ENCODE data around the gene ST6GALNAC3. TPM values are rescaled to one million over a fixed set of nuclear protein-coding genes. Genes with fewer than 3 reads are reported as not detected.

ST6GALNAC3 gene
- total and polyA plus RNA-seq, 2 experiments from 2014 or later: 29.4 to 33.3 TPM

DNA sequence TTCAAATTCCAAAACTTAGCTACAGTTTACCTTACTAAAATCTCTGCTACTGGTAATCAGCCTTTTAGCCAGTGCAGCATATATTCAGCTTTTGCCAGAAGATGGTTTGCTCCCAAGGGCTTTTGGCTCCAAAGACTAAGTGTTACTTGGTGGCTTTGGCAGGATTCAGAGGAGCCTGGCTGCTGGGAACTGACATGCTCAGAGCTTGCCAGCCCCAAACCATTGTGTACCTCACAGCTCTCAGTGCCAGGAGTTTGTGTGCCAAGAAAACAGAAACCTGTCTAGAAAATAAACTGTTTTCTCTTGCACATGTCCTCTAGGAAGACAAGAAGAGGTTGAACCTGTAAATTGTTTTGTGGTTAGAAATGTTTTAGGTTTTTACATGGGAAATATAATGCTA lies 315.9 kb downstream of the ST6GALNAC3 start:
- no peak overlapping the region for H3K4me3 ChIP-seq

GRCh38 chr1:76395059-76395458 lies 320.5 kb downstream of the ST6GALNAC3 start:
- H3K36me3 ChIP-seq (replicated peaks; ENCODE audit: insufficient read depth, low read depth): no peaks in the 10 kb centered on the region
- H2AFZ ChIP-seq: no peak overlapping the region
- H3K9me3 ChIP-seq (ENCODE audit: low read depth): no peaks in the 10 kb centered on the region
- H3K4me3 ChIP-seq: no peak overlapping the region
- H3K79me2 ChIP-seq: no peaks in the 10 kb centered on the region
- no peaks in the 10 kb centered on the region for H3K4me1 ChIP-seq (ENCODE audit: insufficient read depth)
- H3K27me3 ChIP-seq: no peaks in the 10 kb centered on the region
- no peak for DNase-seq (ENCODE audit: low spot score)
- H3K9me2 ChIP-seq (replicated peaks; ENCODE audit: insufficient read depth): no peaks in the 10 kb centered on the region
- H4K20me1 ChIP-seq (ENCODE audit: insufficient read depth, poor library complexity, severe bottlenecking): no peaks in the 10 kb centered on the region
- H3K4me2 ChIP-seq: no peak overlapping the region
- no peak overlapping the region for H3K27ac ChIP-seq
- TF ChIP-seq EZH2phosphoT487 (IDR thresholded peaks at IDR 0.05; ENCODE audit: low read depth, severe bottlenecking, unreplicated experiment): no peak
- no peak for TF ChIP-seq EZH2 (IDR thresholded peaks at IDR 0.05; ENCODE audit: borderline replicate concordance)
- no peak for TF ChIP-seq CTCF (IDR thresholded peaks at IDR 0.05; ENCODE audit: poor library complexity)
- WGBS (ENCODE audit: low lambda C conversion rate, missing lambda C conversion rate): 89% methylated on average over 2 of the region's 2 CpGs

More for the DNA sequence above, 315.9 kb downstream of the ST6GALNAC3 start:
- no peaks in the 10 kb centered on the region for H3K27me3 ChIP-seq
- H2AFZ ChIP-seq: no peak overlapping the region
- no peaks in the 10 kb centered on the region for H3K79me2 ChIP-seq
- no peaks in the 10 kb centered on the region for H3K9me2 ChIP-seq (replicated peaks; ENCODE audit: insufficient read depth)
- no peaks in the 10 kb centered on the region for H4K20me1 ChIP-seq (ENCODE audit: insufficient read depth, poor library complexity, severe bottlenecking)
- TF ChIP-seq EZH2 (IDR thresholded peaks at IDR 0.05; ENCODE audit: borderline replicate concordance): no peak
- TF ChIP-seq EZH2phosphoT487 (IDR thresholded peaks at IDR 0.05; ENCODE audit: low read depth, severe bottlenecking, unreplicated experiment): no peak
- TF ChIP-seq CTCF (IDR thresholded peaks at IDR 0.05; ENCODE audit: poor library complexity): no peak
- no peaks in the 10 kb centered on the region for H3K36me3 ChIP-seq (replicated peaks; ENCODE audit: insufficient read depth, low read depth)
- H3K4me1 ChIP-seq (ENCODE audit: insufficient read depth): no peaks in the 10 kb centered on the region
- peak; percentile 7 for DNase-seq (ENCODE audit: low spot score)
- H3K9me3 ChIP-seq (ENCODE audit: low read depth): no peaks in the 10 kb centered on the region
- H3K27ac ChIP-seq: no peak overlapping the region
- H3K4me2 ChIP-seq: no peak overlapping the region

GRCh38 chr1:76402128-76402527 lies 327.6 kb downstream of the ST6GALNAC3 start:
- WGBS (ENCODE audit: low lambda C conversion rate, missing lambda C conversion rate): 100% methylated on average over 2 of the region's 2 CpGs
- Histone ChIP-seq H4K20me1 (ENCODE audit: insufficient read depth, poor library complexity, severe bottlenecking) (no peaks in the 10 kb centered on the region), H3K36me3 (replicated peaks; ENCODE audit: insufficient read depth, low read depth) (no peaks in the 10 kb centered on the region), H3K79me2 (no peaks in the 10 kb centered on the region), H3K9me2 (replicated peaks; ENCODE audit: insufficient read depth) (no peaks in the 10 kb centered on the region), H3K4me1 (ENCODE audit: insufficient read depth) (no peaks in the 10 kb centered on the region), H3K4me3 (no peak overlapping the region), H3K4me2 (no peak overlapping the region), H3K9me3 (ENCODE audit: low read depth) (no peaks in the 10 kb centered on the region), H3K27ac (no peak overlapping the region), H2AFZ (no peak overlapping the region), H3K27me3 (no peaks in the 10 kb centered on the region)
- TF ChIP-seq EZH2 (IDR thresholded peaks at IDR 0.05; ENCODE audit: borderline replicate concordance) (no peak), EZH2phosphoT487 (IDR thresholded peaks at IDR 0.05; ENCODE audit: low read depth, severe bottlenecking, unreplicated experiment) (no peak), CTCF (IDR thresholded peaks at IDR 0.05; ENCODE audit: poor library complexity) (no peak)
- DNase-seq (ENCODE audit: low spot score): no peak

- H3K27me3 ChIP-seq: no peaks in the 10 kb centered on the region
- TF ChIP-seq EZH2 (IDR thresholded peaks at IDR 0.05; ENCODE audit: borderline replicate concordance) (no peak), EZH2phosphoT487 (IDR thresholded peaks at IDR 0.05; ENCODE audit: low read depth, severe bottlenecking, unreplicated experiment) (no peak), CTCF (IDR thresholded peaks at IDR 0.05; ENCODE audit: poor library complexity) (no peak)
These were observed 333.8 kb downstream of the ST6GALNAC3 start for GRCh38 chr1:76408303-76408702.

More at GRCh38 chr1:76408303-76408702, 333.8 kb downstream of the ST6GALNAC3 start:
- DNase-seq (ENCODE audit: low spot score): no peak
- no peaks in the 10 kb centered on the region for H3K79me2 ChIP-seq
- H3K27ac ChIP-seq: no peak overlapping the region
- no peak overlapping the region for H3K4me3 ChIP-seq
- no peaks in the 10 kb centered on the region for H4K20me1 ChIP-seq (ENCODE audit: insufficient read depth, poor library complexity, severe bottlenecking)
- H3K36me3 ChIP-seq (replicated peaks; ENCODE audit: insufficient read depth, low read depth): no peaks in the 10 kb centered on the region
- no peaks in the 10 kb centered on the region for H3K9me2 ChIP-seq (replicated peaks; ENCODE audit: insufficient read depth)
- H3K4me1 ChIP-seq (ENCODE audit: insufficient read depth): no peaks in the 10 kb centered on the region
- no peak overlapping the region for H2AFZ ChIP-seq
- no peak overlapping the region for H3K4me2 ChIP-seq
- no peaks in the 10 kb centered on the region for H3K9me3 ChIP-seq (ENCODE audit: low read depth)
- 93% methylated on average over 3 of the region's 3 CpGs for WGBS (ENCODE audit: low lambda C conversion rate, missing lambda C conversion rate)

Data from hepatocyte (in vitro differentiated cells).